Ascending aorta (tissue), 2 donors: ENCODE measurements around the gene SIK3. TPM values are rescaled to one million over a fixed set of nuclear protein-coding genes. Genes with fewer than 3 reads are reported as not detected.

Experiments used
- DNase-seq, 2 donors: peaks; one replicate each; pipeline ENCODE4 v3.0.0-alpha.2; 2019; ENCODE audit warnings: low spot score in 2 of 2
- H3K27ac ChIP-seq, 2 donors: fragments of 200-600 bp; sonication (generic); one replicate each; pipeline ENCODE4 v1.5.1; 2016 to 2017; ENCODE audit warnings: mild to moderate bottlenecking in 1 of 2
- H3K27me3 ChIP-seq: fragments of 200-600 bp; sonication (generic); one replicate; pipeline ENCODE4 v1.5.1; 2017
- H3K36me3 ChIP-seq, 2 donors: fragments of 200-600 bp; sonication (generic); one replicate each; pipeline ENCODE4 v1.5.1; 2016
- H3K4me1 ChIP-seq, 2 donors: fragments of 200-600 bp; sonication (generic); one replicate each; pipeline ENCODE4 v1.5.1; 2016 to 2017; ENCODE audit warnings: mild to moderate bottlenecking in 1 of 2
- H3K4me3 ChIP-seq, 2 donors: fragments of 200-600 bp; sonication (generic); one replicate each; pipeline ENCODE4 v1.5.1; 2016 to 2017; ENCODE audit warnings: mild to moderate bottlenecking in 1 of 2
- H3K9me3 ChIP-seq, 2 donors: fragments of 200-600 bp; sonication (generic); one replicate each; pipeline ENCODE4 v1.5.1; 2016
- intact Hi-C: fragments of 100-400 bp; cut with DNase I; formaldehyde crosslinking; loops from one replicate; pipeline ENCODE4 v1.15.1; 2023
- total RNA-seq: library from RNA; depleted of rRNA; stranded (reverse); fragments of >200 nt; gene quantifications from one replicate; pipeline ENCODE4 v1.1.0, GENCODE V29; 2016
- TF ChIP-seq, protein P1 (sequence below), 3 experiments: fragments of 200-600 bp in 2 of 3; fragments of 450-650 bp in 1 of 3; sonication (generic) in 2 of 3; IDR thresholded peaks; one replicate each; pipeline ENCODE4 v1.5.1; 2016 to 2019; ENCODE audit warnings: antibody characterized with exemption in 3 of 3, mild to moderate bottlenecking in 1 of 3, moderate library complexity in 1 of 3

SIK3 gene
- total RNA-seq, 1 donor from 2014 or later = 22.5 TPM

DNA sequence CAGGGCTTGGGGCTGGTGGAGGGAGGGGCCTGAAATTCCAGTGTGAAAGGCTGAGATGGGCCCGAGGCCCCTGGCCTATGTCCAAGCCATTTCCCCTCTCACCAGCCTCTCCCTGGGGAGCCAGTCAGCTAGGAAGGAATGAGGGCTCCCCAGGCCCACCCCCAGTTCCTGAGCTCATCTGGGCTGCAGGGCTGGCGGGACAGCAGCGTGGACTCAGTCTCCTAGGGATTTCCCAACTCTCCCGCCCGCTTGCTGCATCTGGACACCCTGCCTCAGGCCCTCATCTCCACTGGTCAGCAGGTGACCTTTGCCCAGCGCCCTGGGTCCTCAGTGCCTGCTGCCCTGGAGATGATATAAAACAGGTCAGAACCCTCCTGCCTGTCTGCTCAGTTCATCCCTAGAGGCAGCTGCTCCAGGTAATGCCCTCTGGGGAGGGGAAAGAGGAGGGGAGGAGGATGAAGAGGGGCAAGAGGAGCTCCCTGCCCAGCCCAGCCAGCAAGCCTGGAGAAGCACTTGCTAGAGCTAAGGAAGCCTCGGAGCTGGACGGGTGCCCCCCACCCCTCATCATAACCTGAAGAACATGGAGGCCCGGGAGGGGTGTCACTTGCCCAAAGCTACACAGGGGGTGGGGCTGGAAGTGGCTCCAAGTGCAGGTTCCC is 268.6 kb downstream of the SIK3 start, which contains the start of gene APOC3:
Gene APOC3 (plus strand): TSS at position 383 of the 659 bp plus-strand sequence. CDS start 676 bp downstream, outside the sequence.
- DNase-seq = no peak
- H3K36me3 ChIP-seq = no peaks in the 10 kb centered on the region
- H3K4me3 ChIP-seq = no peak within 1 kb of the TSS
- no peaks in the 10 kb centered on the region for H3K9me3 ChIP-seq
- intact Hi-C loops = no loop called here
- TF ChIP-seq, protein P1, sequence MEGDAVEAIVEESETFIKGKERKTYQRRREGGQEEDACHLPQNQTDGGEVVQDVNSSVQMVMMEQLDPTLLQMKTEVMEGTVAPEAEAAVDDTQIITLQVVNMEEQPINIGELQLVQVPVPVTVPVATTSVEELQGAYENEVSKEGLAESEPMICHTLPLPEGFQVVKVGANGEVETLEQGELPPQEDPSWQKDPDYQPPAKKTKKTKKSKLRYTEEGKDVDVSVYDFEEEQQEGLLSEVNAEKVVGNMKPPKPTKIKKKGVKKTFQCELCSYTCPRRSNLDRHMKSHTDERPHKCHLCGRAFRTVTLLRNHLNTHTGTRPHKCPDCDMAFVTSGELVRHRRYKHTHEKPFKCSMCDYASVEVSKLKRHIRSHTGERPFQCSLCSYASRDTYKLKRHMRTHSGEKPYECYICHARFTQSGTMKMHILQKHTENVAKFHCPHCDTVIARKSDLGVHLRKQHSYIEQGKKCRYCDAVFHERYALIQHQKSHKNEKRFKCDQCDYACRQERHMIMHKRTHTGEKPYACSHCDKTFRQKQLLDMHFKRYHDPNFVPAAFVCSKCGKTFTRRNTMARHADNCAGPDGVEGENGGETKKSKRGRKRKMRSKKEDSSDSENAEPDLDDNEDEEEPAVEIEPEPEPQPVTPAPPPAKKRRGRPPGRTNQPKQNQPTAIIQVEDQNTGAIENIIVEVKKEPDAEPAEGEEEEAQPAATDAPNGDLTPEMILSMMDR (IDR thresholded peaks at IDR 0.05) = no peak
- H3K27me3 ChIP-seq = no peaks in the 10 kb centered on the region
- H3K27ac ChIP-seq = no peak within 1 kb of the TSS
- H3K4me1 ChIP-seq = no peaks in the 10 kb centered on the region

DNA sequence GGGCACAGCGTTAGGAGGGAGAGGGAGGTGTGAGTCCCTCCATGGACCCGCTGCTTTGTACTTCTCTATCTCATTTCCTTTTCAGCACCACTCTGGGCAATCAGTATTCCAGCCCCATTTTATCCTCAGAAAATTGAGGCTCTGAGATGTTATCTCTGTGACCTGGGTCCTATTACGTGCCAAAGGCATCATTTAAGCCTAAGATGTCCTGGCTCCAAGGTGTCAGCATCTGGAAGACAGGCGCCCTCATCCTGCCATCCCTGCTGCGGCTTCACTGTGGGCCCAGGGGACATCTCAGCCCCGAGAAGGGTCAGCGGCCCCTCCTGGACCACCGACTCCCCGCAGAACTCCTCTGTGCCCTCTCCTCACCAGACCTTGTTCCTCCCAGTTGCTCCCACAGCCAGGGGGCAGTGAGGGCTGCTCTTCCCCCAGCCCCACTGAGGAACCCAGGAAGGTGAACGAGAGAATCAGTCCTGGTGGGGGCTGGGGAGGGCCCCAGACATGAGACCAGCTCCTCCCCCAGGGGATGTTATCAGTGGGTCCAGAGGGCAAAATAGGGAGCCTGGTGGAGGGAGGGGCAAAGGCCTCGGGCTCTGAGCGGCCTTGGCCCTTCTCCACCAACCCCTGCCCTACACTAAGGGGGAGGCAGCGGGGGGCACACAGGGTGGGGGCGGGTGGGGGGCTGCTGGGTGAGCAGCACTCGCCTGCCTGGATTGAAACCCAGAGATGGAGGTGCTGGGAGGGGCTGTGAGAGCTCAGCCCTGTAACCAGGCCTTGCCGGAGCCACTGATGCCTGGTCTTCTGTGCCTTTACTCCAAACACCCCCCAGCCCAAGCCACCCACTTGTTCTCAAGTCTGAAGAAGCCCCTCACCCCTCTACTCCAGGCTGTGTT is 269.4 kb downstream of the SIK3 start:
- Histone ChIP-seq H3K4me3 (no peak overlapping the region), H3K4me1 (no peaks in the 10 kb centered on the region), H3K9me3 (no peaks in the 10 kb centered on the region), H3K27me3 (no peaks in the 10 kb centered on the region), H3K36me3 (no peaks in the 10 kb centered on the region), H3K27ac (no peak overlapping the region)
- TF ChIP-seq, protein P1 (IDR thresholded peaks at IDR 0.05) = no peak
- intact Hi-C loops = no loop called here
- DNase-seq = no peak

DNA sequence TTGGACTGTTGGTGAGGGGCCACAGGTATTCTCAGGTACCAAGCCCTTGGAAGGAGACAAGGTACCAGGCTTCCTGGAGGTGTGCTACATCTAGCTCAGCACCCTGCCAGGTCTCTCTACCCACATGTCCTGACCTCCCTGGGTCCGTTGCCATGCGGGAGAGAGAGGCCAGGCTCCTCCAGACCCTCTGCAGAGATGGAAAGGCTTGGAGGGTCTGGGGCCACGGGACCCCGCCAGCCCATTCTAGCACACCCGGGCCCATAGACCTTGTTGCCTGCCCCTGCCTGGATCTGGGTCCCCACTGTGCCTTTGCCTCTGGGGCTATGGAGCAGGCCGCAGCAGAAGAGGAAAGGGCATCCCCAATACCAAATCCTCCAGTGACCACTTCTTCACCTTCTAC is 270.8 kb downstream of the SIK3 start:
- intact Hi-C loops = no loop called here
- no peaks in the 10 kb centered on the region for H3K4me1 ChIP-seq
- H3K27me3 ChIP-seq = no peaks in the 10 kb centered on the region
- no peak overlapping the region for H3K4me3 ChIP-seq
- TF ChIP-seq, protein P1 (IDR thresholded peaks at IDR 0.05) = no peak
- H3K36me3 ChIP-seq = no peaks in the 10 kb centered on the region
- DNase-seq = no peak
- H3K27ac ChIP-seq = no peak overlapping the region
- H3K9me3 ChIP-seq = no peaks in the 10 kb centered on the region

DNA sequence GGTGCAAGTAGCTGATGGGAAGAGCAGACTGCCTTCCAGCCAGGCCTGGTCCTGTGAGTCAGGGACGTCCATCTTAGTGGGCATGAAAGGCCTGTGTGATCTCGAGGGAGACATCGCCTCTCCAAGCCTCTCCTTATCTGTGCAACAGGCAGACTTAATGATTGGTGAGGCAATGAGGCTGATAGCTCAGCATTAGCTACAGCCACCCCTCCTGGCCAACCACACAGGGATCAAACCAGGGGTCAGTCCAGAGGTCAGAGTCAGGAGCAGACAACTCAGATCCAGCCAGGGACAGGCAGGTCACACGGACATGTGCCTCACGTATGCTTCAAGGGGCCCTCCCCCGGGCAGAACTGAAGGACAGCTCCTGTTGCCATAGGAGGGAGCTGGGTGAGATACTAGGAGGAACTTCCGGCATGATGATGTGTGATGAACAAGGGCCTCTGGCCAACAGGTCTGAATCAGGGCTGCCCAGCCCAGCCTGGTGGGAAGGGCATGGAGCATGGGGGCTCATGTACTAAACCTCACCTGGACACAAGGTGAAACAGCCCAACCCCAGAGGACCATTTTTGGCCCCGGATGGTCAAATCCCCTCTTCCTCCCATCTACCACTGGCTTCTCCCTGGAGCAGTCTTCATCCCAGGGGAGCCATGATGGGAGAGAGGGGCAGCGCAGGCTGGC is 271.3 kb downstream of the SIK3 start:
- DNase-seq = no peak
- Histone ChIP-seq H3K27ac (no peak overlapping the region), H3K4me1 (no peaks in the 10 kb centered on the region), H3K9me3 (no peaks in the 10 kb centered on the region), H3K4me3 (no peak overlapping the region), H3K36me3 (no peaks in the 10 kb centered on the region), H3K27me3 (no peaks in the 10 kb centered on the region)
- intact Hi-C loops = no loop called here
- TF ChIP-seq, protein P1 (IDR thresholded peaks at IDR 0.05) = no peak

DNA sequence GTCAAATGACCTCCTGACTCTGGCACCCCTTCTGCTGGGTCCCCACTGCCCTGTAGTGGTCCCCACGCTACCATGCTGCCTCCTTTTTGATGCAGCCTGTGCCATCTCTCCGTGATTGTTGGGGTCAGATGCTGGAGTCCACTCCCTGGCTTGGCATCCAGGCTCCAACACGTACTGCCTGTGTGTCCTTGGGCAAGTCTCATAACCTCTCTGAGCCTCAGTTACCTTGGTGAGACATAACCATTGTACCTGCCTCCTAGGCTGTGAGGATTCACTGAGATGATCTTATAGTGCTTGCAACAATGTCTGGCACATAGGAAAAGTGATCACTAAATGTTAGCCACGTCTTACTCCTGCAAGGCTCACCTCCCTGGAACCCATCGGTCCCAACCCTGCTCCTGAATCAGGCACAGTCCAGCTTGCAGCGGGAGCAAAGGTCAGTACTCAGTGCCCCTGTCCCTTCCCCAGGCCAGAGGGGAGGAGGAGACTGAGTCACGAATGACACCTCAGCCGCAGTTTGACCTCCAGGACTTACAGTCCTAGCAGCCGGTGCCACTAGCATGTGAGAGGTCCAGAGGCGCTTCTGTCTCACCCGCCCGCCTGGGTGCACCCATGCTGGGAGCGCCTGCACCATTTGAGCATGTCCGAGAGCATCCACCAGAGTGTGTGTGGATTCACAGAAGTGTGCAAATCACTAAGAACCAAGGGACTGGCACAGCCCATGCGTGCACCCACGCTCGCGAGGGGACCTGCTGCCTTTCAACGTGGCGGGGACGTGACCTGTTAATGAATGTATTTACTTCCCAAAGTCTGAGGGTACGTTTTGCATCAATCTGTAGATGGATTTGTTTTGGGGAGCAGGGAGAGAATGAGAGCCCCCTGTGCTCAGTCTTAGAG is 272.1 kb downstream of the SIK3 start:
- H3K4me3 ChIP-seq = no peak overlapping the region
- TF ChIP-seq, protein P1 (IDR thresholded peaks at IDR 0.05) = no peak
- intact Hi-C loops = no loop called here
- no peaks in the 10 kb centered on the region for H3K9me3 ChIP-seq
- no peak overlapping the region for H3K27ac ChIP-seq
- H3K36me3 ChIP-seq = no peaks in the 10 kb centered on the region
- H3K4me1 ChIP-seq = no peaks in the 10 kb centered on the region
- H3K27me3 ChIP-seq = no peaks in the 10 kb centered on the region
- DNase-seq = no peak
